ENCODE measurements around the gene MTHFD1L. TPM values are rescaled to one million over a fixed set of nuclear protein-coding genes. Genes with fewer than 3 reads are reported as not detected.

MTHFD1L gene
- total RNA-seq, 4 donors from 2014 or later = 4.7 to 45.9 (median 24.0) TPM

DNA sequence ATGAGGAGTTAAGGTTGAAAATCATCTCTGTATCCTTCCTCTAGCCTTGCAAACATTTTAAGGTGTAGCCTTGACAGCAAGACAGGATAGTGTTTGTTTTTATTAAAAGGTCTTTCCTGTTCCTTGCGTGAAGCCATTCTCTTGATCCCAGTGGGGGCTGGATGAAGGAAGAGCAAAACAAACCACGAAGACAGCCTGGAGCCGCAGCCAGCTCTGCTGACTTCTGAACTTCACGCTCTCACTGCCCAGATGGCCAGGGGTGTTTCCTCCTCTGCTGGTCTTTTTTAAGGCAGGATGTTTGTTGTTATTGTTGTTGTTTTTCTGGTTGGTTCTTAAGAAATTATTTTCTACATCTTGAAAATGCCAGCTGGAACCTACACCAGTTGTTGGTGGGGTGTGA lies 156.4 kb downstream of the MTHFD1L start:
- no peak for DNase-seq (ENCODE audit: low spot score)
- no peak for ATAC-seq (ENCODE audit: low FRiP score)
- TF ChIP-seq, protein P1, sequence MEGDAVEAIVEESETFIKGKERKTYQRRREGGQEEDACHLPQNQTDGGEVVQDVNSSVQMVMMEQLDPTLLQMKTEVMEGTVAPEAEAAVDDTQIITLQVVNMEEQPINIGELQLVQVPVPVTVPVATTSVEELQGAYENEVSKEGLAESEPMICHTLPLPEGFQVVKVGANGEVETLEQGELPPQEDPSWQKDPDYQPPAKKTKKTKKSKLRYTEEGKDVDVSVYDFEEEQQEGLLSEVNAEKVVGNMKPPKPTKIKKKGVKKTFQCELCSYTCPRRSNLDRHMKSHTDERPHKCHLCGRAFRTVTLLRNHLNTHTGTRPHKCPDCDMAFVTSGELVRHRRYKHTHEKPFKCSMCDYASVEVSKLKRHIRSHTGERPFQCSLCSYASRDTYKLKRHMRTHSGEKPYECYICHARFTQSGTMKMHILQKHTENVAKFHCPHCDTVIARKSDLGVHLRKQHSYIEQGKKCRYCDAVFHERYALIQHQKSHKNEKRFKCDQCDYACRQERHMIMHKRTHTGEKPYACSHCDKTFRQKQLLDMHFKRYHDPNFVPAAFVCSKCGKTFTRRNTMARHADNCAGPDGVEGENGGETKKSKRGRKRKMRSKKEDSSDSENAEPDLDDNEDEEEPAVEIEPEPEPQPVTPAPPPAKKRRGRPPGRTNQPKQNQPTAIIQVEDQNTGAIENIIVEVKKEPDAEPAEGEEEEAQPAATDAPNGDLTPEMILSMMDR (IDR thresholded peaks at IDR 0.05) = no peak

GRCh38 chr6:151022492-151022891 lies 157.0 kb downstream of the MTHFD1L start:
- DNase-seq (ENCODE audit: low spot score) = no peak
- no peak for ATAC-seq (ENCODE audit: low FRiP score)
- TF ChIP-seq, protein P1 (IDR thresholded peaks at IDR 0.05) = no peak

DNA sequence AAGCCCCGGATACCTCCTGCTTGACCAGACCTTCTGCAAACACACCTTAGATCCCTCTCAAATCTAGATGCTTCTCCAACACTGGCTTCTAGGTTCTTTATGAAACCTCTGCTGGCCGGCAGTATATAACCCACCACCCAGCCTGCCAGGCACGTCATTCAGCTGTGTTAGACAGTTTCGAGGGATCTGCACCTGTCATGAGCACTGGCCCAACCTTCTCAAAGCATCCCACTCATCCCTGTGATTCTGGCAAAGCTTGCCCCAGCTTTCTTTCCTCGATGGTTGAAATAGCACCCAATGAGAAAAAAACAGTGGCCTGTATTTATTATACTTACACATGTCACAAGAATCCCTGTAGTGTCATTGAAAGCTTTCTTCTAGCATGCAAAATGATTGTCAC lies 157.8 kb downstream of the MTHFD1L start:
- no peak for DNase-seq (ENCODE audit: low spot score)
- TF ChIP-seq, protein P1 (IDR thresholded peaks at IDR 0.05) = no peak
- ATAC-seq (ENCODE audit: low FRiP score) = no peak

- no peak for ATAC-seq (ENCODE audit: low FRiP score)
- DNase-seq (ENCODE audit: low spot score) = no peak
- TF ChIP-seq, protein P1 (IDR thresholded peaks at IDR 0.05) = no peak
These were observed 159.1 kb downstream of the MTHFD1L start for GRCh38 chr6:151024597-151024996.

GRCh38 chr6:151025076-151025475 lies 159.6 kb downstream of the MTHFD1L start:
- DNase-seq (ENCODE audit: low spot score) = no peak
- no peak for ATAC-seq (ENCODE audit: low FRiP score)
- TF ChIP-seq, protein P1 (IDR thresholded peaks at IDR 0.05) = no peak

DNA sequence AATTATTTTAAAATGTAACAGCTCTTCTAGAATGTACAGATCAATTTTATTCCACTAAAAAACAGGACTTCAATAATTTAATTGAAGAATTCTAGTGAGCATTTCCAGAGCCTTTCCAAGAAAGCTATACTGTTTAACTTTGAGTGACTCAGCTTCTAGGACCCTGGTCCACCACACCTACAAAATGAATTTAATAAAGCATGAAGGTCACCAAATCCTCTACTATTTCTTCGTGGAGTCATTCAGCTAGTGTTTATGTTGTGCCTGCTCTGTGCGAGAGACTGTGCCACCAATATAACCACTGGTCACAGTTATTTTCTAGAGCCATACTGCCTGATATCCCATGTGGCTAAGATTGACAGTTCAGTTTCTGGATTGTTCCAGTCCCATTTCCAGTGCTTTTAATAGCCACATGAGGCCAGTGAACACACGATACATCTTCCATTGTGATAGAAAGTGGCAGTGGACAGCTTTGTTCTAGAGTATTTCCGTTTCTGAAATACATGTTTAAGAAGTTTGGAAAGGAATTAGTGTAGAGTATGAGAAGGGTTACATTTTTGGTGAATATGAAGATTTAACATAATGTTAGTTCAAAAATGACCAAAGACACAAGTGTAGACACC lies 160.7 kb downstream of the MTHFD1L start:
- TF ChIP-seq, protein P1 (IDR thresholded peaks at IDR 0.05) = no peak
- no peak for ATAC-seq (ENCODE audit: low FRiP score)
- no peak for DNase-seq (ENCODE audit: low spot score)

DNA sequence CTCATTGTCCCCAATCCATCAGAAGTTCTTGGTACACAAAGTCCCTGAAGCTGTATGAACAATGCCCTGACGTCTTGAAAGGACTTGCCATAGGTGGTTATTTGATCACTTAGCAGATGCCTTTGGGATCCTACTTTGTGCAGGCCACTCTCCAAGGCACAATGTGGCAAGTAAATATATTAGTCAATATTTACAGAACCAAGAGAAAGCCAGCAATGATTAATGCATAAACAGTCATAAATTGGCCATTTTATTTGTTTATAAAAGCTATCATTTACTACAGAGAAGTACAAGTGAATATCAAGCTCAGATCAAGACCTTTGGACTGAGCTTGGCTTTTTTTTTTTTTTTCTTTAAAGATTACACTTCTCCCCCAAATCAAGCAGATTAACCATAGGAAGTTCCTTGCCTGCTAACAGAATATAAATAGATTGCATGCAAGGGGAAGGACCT lies 161.8 kb downstream of the MTHFD1L start:
- TF ChIP-seq, protein P1 (IDR thresholded peaks at IDR 0.05) = no peak
- DNase-seq (ENCODE audit: low spot score) = no peak
- no peak for ATAC-seq (ENCODE audit: low FRiP score)
